ENCODE data around the gene HES7.

The HES7 gene

DNA sequence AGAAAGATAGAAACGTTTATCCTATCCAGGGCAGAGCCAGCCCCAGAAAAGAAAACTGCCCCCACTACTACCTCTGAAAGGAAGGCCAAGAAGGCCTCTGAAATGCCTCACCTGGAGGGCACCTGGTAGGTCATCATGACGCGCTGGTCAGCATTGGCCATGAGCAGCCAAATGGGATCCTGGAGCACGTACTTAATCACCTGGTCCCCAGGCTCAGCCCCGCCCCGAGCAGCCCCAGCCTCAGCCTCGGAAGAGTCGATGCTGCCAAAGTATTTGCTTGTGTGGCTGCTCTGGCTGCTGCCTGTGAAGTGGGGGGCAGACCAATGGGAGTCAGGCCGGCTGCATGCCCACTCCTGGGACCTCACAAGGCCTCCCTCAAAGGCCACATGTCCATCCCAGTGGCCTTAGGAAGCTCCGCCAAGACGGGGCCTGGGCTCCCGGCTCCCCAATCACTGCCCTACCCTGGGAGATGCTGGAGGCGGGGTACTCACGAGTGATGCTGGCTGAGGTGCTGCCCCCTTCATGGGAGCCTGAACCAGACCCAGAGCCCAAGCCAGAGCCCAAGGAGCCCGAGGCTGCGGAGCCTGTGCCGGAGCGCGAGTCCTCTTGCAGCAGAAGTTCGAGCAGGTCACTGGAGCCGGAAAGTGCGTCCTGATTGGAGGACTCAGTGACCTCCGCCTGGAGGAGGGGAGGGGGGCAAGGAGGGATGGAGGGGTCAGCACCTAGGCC lies 18.4 kb upstream of the HES7 start:
- H3K27ac ChIP-seq = peak overlapping the region; percentile 41 to 96
- peak; percentile 83 for DNase-seq (ENCODE audit: low spot score)

DNA sequence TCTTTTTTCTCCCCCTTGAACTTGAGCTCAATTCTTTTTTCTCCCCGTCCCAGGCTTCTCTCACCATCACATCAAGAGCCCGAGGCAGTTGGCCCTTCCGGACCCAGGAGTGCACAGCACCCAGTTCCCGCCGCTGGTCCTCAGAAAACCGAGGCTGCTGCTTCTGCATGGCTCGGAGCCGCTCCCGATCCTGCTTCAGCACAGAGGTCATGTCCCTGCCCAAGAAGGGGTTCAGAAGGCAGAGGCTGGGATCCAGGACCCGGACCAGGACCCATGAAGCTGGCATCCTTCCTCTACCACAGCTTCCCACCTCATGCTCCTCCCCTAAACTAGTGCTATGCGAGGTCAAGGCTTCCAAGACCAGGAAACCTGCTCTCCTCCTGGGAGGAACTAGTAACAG lies 17.8 kb upstream of the HES7 start:
- peak overlapping the region; percentile 41 to 96 for H3K27ac ChIP-seq
- no peak for DNase-seq (ENCODE audit: low spot score)
- H3K4me3 ChIP-seq = no peak overlapping the region
- TF ChIP-seq, protein P1, sequence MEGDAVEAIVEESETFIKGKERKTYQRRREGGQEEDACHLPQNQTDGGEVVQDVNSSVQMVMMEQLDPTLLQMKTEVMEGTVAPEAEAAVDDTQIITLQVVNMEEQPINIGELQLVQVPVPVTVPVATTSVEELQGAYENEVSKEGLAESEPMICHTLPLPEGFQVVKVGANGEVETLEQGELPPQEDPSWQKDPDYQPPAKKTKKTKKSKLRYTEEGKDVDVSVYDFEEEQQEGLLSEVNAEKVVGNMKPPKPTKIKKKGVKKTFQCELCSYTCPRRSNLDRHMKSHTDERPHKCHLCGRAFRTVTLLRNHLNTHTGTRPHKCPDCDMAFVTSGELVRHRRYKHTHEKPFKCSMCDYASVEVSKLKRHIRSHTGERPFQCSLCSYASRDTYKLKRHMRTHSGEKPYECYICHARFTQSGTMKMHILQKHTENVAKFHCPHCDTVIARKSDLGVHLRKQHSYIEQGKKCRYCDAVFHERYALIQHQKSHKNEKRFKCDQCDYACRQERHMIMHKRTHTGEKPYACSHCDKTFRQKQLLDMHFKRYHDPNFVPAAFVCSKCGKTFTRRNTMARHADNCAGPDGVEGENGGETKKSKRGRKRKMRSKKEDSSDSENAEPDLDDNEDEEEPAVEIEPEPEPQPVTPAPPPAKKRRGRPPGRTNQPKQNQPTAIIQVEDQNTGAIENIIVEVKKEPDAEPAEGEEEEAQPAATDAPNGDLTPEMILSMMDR (IDR thresholded peaks at IDR 0.05) = no peak

More for the DNA sequence above, 18.4 kb upstream of the HES7 start:
- no peak overlapping the region for H3K4me3 ChIP-seq
- TF ChIP-seq, protein P1 (IDR thresholded peaks at IDR 0.05) = no peak

DNA sequence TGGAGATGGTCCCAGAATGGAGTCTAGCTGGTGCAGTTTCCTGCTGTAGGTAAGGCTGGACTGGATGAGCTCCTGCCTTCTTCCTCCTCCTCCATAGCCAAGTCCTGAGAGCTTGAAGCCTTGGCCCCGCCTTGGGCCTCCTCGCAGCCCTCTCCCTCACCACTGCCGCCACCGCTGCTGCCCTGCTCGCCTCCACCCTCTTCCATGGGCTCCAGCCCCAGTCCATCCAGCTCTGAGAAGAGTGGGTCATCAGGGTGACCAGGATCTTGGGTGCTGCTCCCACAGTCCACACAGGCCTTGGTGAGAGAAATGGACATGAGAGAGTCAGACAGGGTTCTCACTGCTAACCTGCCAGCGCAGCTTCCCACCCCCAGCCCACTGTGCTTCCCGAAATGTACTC lies 17.1 kb upstream of the HES7 start:
- TF ChIP-seq, protein P1 (IDR thresholded peaks at IDR 0.05) = no peak
- Histone ChIP-seq H3K4me3 (no peak overlapping the region), H3K27ac (peak overlapping the region; percentile 89 to 93)
- DNase-seq (ENCODE audit: low spot score) = no peak

DNA sequence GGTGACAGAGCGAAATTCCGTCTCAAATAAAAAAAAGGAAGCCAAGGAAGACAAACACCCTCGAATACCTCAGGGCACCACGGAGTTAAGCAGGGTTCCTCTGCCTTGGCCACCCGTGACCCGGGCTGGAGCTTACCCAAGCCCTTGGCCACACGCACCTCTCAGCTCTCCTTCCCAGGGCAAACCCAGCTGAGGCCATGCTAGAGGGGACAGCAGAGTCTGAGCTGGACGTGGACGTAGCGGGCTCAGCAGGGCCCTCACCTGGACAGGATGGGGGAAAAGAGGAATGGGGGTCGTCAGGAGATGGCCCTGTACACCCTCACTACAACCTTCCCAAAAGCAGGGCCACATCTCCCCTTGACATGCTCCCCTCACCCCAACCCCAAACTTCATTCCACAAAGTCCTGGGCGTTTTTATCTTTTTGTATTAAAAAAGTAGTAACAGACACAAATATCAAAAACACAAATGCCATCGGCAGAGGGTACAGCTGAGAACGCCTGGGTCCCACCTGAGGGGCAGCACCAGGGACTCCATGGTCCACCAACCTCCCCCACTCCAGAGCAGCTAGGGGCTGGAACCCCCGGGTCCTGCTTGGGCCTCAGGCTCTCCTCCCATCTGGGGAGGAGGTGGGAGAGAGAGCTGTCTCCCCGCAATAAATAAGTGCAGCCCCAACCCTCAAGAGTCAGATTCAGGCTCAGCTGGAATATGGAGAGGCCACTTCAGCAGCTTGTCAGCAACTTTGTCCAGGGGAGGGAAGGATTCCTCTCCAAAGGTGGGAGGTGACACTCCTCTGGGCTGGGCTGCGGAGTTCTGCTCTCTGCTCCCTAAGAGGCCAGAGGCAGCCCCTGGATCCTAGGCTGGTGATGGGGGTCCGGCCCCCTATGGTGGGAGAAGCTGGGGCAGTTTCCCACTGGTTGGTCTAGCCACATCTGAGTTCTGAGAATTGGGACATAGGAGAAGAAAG lies 16.4 kb upstream of the HES7 start:
- TF ChIP-seq, protein P1 (IDR thresholded peaks at IDR 0.05) = no peak
- peak overlapping the region; percentile 89 to 93 for H3K27ac ChIP-seq

DNA sequence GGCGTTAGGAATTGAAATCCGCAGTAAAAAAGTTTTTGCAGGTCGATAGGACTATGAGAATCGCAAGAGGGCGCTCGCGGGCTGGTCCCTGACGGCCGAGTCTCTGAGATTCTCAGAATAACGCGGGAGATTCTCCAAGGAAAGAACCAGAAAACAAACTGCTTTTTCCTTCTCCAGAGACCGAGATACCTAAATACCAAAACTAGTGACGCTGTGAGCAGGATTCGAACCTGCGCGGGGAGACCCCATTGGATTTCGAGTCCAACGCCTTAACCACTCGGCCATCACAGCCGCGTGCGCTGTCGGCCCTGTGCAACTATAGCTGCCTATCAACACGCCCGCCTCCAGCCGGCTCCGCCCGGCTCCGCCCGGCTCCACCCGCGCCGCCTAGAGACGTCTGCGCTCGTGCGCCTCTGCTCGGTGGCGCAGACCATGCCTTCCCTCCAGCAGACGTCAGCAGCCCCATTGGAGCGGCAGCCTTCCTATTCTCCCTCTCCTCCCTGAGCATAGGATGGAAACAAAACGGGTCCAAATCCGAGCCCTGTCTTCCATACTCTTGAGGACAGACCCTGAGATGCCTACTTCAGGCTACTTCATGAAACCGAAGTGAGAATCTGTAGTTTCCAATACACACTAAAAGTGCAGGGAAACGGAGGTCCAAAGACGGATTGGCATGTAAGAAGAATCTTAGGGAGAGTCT lies 14.9 kb upstream of the HES7 start:
- H3K4me3 ChIP-seq = peak overlapping the region; percentile 56

More for the DNA sequence above, 16.4 kb upstream of the HES7 start:
- no peak overlapping the region for H3K4me3 ChIP-seq
- peak; percentile 81 for DNase-seq (ENCODE audit: low spot score)

DNA sequence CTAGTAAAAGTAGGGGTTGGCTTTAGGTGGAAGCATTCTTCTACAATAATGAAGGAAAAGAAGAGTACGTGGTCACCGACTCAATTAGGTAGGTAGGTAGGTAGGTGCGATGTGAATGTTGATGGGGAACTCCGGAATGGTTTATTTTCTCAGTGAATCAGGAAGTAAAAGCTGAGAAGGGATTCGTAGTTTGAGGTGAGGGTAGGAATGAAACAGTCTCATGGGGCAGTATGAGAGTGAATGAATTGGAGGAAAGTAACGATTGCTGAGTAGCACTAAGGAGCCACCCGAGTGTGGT lies 14.4 kb upstream of the HES7 start:
- peak overlapping the region; percentile 89 to 93 for H3K27ac ChIP-seq
- TF ChIP-seq, protein P1 (IDR thresholded peaks at IDR 0.05) = no peak
- no peak for DNase-seq (ENCODE audit: low spot score)
- H3K4me3 ChIP-seq = peak overlapping the region; percentile 56

More for the DNA sequence above, 14.9 kb upstream of the HES7 start:
- DNase-seq (ENCODE audit: low spot score) = peak; percentile 96
- H3K27ac ChIP-seq = peak overlapping the region; percentile 89 to 93
- TF ChIP-seq, protein P1 (IDR thresholded peaks at IDR 0.05) = peak; percentile 93

All from coronary artery (tissue), 2 donors.